ENCODE data around the gene TENM3.

DNA sequence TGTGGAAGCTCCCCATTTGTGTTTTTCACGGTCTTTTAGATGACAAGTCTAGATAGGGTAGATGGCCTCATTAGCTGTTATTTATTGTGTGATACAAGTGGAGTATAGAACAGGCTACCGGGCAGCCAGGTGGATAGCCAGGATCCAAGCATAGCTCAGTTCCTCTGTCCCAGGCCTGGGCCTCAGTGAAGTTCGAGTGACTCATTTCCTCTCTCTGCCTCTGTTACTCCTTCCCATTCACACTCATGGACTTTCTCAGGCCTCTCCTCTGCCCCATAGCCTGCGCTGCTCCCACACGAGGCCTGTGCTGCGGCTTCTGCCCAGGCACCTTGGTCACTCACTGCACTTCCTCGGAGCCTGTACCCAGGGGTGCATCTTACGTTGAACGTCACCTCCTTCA is 54.5 kb downstream of the TENM3 start:
- TF ChIP-seq, protein P1, sequence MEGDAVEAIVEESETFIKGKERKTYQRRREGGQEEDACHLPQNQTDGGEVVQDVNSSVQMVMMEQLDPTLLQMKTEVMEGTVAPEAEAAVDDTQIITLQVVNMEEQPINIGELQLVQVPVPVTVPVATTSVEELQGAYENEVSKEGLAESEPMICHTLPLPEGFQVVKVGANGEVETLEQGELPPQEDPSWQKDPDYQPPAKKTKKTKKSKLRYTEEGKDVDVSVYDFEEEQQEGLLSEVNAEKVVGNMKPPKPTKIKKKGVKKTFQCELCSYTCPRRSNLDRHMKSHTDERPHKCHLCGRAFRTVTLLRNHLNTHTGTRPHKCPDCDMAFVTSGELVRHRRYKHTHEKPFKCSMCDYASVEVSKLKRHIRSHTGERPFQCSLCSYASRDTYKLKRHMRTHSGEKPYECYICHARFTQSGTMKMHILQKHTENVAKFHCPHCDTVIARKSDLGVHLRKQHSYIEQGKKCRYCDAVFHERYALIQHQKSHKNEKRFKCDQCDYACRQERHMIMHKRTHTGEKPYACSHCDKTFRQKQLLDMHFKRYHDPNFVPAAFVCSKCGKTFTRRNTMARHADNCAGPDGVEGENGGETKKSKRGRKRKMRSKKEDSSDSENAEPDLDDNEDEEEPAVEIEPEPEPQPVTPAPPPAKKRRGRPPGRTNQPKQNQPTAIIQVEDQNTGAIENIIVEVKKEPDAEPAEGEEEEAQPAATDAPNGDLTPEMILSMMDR (IDR thresholded peaks at IDR 0.05) = no peak
- TF ChIP-seq POLR2A (IDR thresholded peaks at IDR 0.05) = no peak
- TF ChIP-seq POLR2AphosphoS5 (IDR thresholded peaks at IDR 0.05) = no peak
